Stimulated activated naive CD8-positive, alpha-beta T cell treated with anti-CD3 and anti-CD28 coated beads, Interleukin-15, amount 100 ng/mL, for 72 hours (primary cell): ENCODE measurements around the gene CCDC83.
"Not testable (repeated sequence)": the region's sequence is repeated elsewhere in the genome, so short reads cannot be mapped to it uniquely, and the experiment has no call there.

ENCODE experiments used
- ATAC-seq: fragments of 150-1000 bp; cut with Tn5 transposase; 2 replicates; pipeline ENCODE4 v1.10.0; 2021; ENCODE audit warnings: mild to moderate bottlenecking, moderate library complexity
- DNase-seq, 2 donors: peaks; one replicate each; pipeline ENCODE4 v3.0.0; 2021 to 2022
- H3K27ac Mint-ChIP-seq, 2 donors: one replicate each; pipeline ENCODE4 v1.8.0; 2022; ENCODE audit warnings: mild to moderate bottlenecking in 2 of 2, mixed read lengths in 2 of 2, moderate library complexity in 2 of 2
- H3K27me3 Mint-ChIP-seq: one replicate; pipeline ENCODE4 v1.8.0; 2022; ENCODE audit warnings: mixed read lengths
- H3K4me1 Mint-ChIP-seq: one replicate; pipeline ENCODE4 v1.8.0; 2022; ENCODE audit warnings: mild to moderate bottlenecking, mixed read lengths
- H3K4me3 Mint-ChIP-seq, 2 donors: one replicate each; pipeline ENCODE4 v1.8.0; 2022; ENCODE audit warnings: mild to moderate bottlenecking in 2 of 2, mixed read lengths in 2 of 2, moderate library complexity in 1 of 2
- H3K9me3 Mint-ChIP-seq, 2 donors: one replicate each; pipeline ENCODE4 v1.8.0; 2022; ENCODE audit warnings: mixed read lengths in 2 of 2

Gene CCDC83

GRCh38 chr11:85853541-85853940 is 1.6 kb upstream of the CCDC83 start:
- not testable (repeated sequence) for DNase-seq, H3K4me3 Mint-ChIP-seq, ATAC-seq, H3K9me3 Mint-ChIP-seq, H3K27ac Mint-ChIP-seq, H3K27me3 Mint-ChIP-seq
- peaks cover 11% of the 10 kb centered on the region for H3K4me1 Mint-ChIP-seq

GRCh38 chr11:85854212-85854556 is 999 bp upstream of the CCDC83 start:
- peaks cover 0 to 4% of the 10 kb centered on the region in 2 donors for H3K9me3 Mint-ChIP-seq
- peaks cover 11% of the 10 kb centered on the region for H3K4me1 Mint-ChIP-seq
- no peak for ATAC-seq
- peaks cover 7% of the 10 kb centered on the region for H3K27me3 Mint-ChIP-seq
- H3K4me3 Mint-ChIP-seq, result peak overlapping the region; percentile 89 to 94
- DNase-seq, result no peak
- H3K27ac Mint-ChIP-seq, result peak overlapping the region; percentile 92 to 97

- DNase-seq (peak; percentile 93 to 96), ATAC-seq (peak; percentile 98)
- Mint-ChIP-seq H3K9me3 (peaks cover 0 to 4% of the 10 kb centered on the region in 2 donors), H3K27me3 (peaks cover 7% of the 10 kb centered on the region), H3K4me3 (peak overlapping the region; percentile 89 to 94), H3K4me1 (peaks cover 11% of the 10 kb centered on the region), H3K27ac (peak overlapping the region; percentile 92 to 97)
These were observed 434 bp upstream of the CCDC83 start for GRCh38 chr11:85854557-85855340.

GRCh38 chr11:85857098-85857497 is 1.9 kb downstream of the CCDC83 start:
- Mint-ChIP-seq H3K4me3 (no peak overlapping the region), H3K9me3 (no peaks in the 10 kb centered on the region), H3K27me3 (peaks cover 11% of the 10 kb centered on the region), H3K4me1 (peaks cover 11% of the 10 kb centered on the region), H3K27ac (no peak overlapping the region)
- DNase-seq (no peak), ATAC-seq (no peak)

GRCh38 chr11:85859541-85859940 is 4.4 kb downstream of the CCDC83 start:
- H3K27ac Mint-ChIP-seq, ATAC-seq, H3K4me3 Mint-ChIP-seq, DNase-seq, H3K9me3 Mint-ChIP-seq: not testable (repeated sequence)
- Mint-ChIP-seq H3K27me3 (peaks cover 15% of the 10 kb centered on the region), H3K4me1 (peaks cover 11% of the 10 kb centered on the region)

- H3K9me3 Mint-ChIP-seq, result no peaks in the 10 kb centered on the region
- ATAC-seq (no peak), DNase-seq (no peak)
- H3K27me3 Mint-ChIP-seq, result peaks cover 8% of the 10 kb centered on the region
- no peaks in the 10 kb centered on the region for H3K4me1 Mint-ChIP-seq
- H3K27ac Mint-ChIP-seq, result no peak overlapping the region
- H3K4me3 Mint-ChIP-seq, result no peak overlapping the region
These were observed 8.7 kb downstream of the CCDC83 start for GRCh38 chr11:85863855-85864254.

GRCh38 chr11:85866137-85866827 is 11.1 kb downstream of the CCDC83 start:
- Mint-ChIP-seq H3K4me3 (no peak overlapping the region), H3K27ac (no peak overlapping the region), H3K27me3 (peaks cover 8% of the 10 kb centered on the region), H3K4me1 (no peaks in the 10 kb centered on the region), H3K9me3 (no peaks in the 10 kb centered on the region)
- DNase-seq (no peak), ATAC-seq (no peak)

- no peak for ATAC-seq
These were observed 12.6 kb downstream of the CCDC83 start for GRCh38 chr11:85867751-85868150.

GRCh38 chr11:85869781-85870180 is 14.6 kb downstream of the CCDC83 start:
- H3K9me3 Mint-ChIP-seq, result no peaks in the 10 kb centered on the region
- H3K27me3 Mint-ChIP-seq, result no peaks in the 10 kb centered on the region
- DNase-seq (no peak), ATAC-seq (no peak)
- peaks cover 8% of the 10 kb centered on the region for H3K4me1 Mint-ChIP-seq
- no peak overlapping the region for H3K4me3 Mint-ChIP-seq
- no peak overlapping the region for H3K27ac Mint-ChIP-seq

More at GRCh38 chr11:85867751-85868150, 12.6 kb downstream of the CCDC83 start:
- no peaks in the 10 kb centered on the region for H3K4me1 Mint-ChIP-seq
- no peak overlapping the region for H3K4me3 Mint-ChIP-seq
- H3K27me3 Mint-ChIP-seq, result no peaks in the 10 kb centered on the region
- no peaks in the 10 kb centered on the region for H3K9me3 Mint-ChIP-seq
- H3K27ac Mint-ChIP-seq, result no peak overlapping the region
- DNase-seq, result no peak

GRCh38 chr11:85874265-85874664 is 19.1 kb downstream of the CCDC83 start:
- no peak overlapping the region for H3K27ac Mint-ChIP-seq
- peaks cover 18% of the 10 kb centered on the region for H3K4me1 Mint-ChIP-seq
- H3K4me3 Mint-ChIP-seq, result no peak overlapping the region
- peak; percentile 55 for ATAC-seq
- DNase-seq, result no peak
- no peaks in the 10 kb centered on the region for H3K9me3 Mint-ChIP-seq
- no peaks in the 10 kb centered on the region for H3K27me3 Mint-ChIP-seq

- DNase-seq, result no peak
- Mint-ChIP-seq H3K4me1 (peaks cover 18% of the 10 kb centered on the region), H3K4me3 (no peak overlapping the region), H3K27ac (no peak overlapping the region), H3K27me3 (no peaks in the 10 kb centered on the region), H3K9me3 (no peaks in the 10 kb centered on the region)
- ATAC-seq, result no peak
These were observed 20.3 kb downstream of the CCDC83 start for GRCh38 chr11:85875505-85875904.

- H3K27ac Mint-ChIP-seq, result no peak overlapping the region
- DNase-seq, result no peak
These were observed 29.4 kb downstream of the CCDC83 start for GRCh38 chr11:85884581-85885021.

GRCh38 chr11:85886089-85887056 is 31.2 kb downstream of the CCDC83 start:
- no peak for DNase-seq
- no peak overlapping the region for H3K27ac Mint-ChIP-seq
- H3K27me3 Mint-ChIP-seq, result peaks cover 16% of the 10 kb centered on the region
- no peaks in the 10 kb centered on the region for H3K4me1 Mint-ChIP-seq
- no peak overlapping the region for H3K4me3 Mint-ChIP-seq
- no peaks in the 10 kb centered on the region for H3K9me3 Mint-ChIP-seq
- ATAC-seq, result no peak

More at GRCh38 chr11:85884581-85885021, 29.4 kb downstream of the CCDC83 start:
- no peak overlapping the region for H3K4me3 Mint-ChIP-seq
- no peaks in the 10 kb centered on the region for H3K9me3 Mint-ChIP-seq
- H3K27me3 Mint-ChIP-seq, result peaks cover 16% of the 10 kb centered on the region
- no peak for ATAC-seq
- no peaks in the 10 kb centered on the region for H3K4me1 Mint-ChIP-seq

GRCh38 chr11:85889108-85889507 is 33.9 kb downstream of the CCDC83 start:
- no peak for ATAC-seq
- Mint-ChIP-seq H3K4me1 (no peaks in the 10 kb centered on the region), H3K9me3 (no peaks in the 10 kb centered on the region), H3K4me3 (no peak overlapping the region), H3K27ac (peak overlapping the region in 1 of 2 donors; percentile 23), H3K27me3 (peaks cover under 1% of the 10 kb centered on the region)
- DNase-seq, result no peak
